HG03095 (cell line): ENCODE results near the gene EEFSEC.

Experiments used
- ATAC-seq: cut with Tn5 transposase; IDR thresholded peaks from one replicate; pipeline ENCODE4 v1.9.1; 2021; ENCODE audit warnings: moderate library complexity; ENCODE audit not compliant: unreplicated experiment

The EEFSEC gene

GRCh38 chr3:128269796-128270195 is 116.5 kb downstream of the EEFSEC start:
- no peak for ATAC-seq

GRCh38 chr3:128270559-128271492 is 117.5 kb downstream of the EEFSEC start:
- no peak for ATAC-seq

GRCh38 chr3:128271536-128272332 is 118.5 kb downstream of the EEFSEC start:
- no peak for ATAC-seq

GRCh38 chr3:128273109-128273840 is 120.0 kb downstream of the EEFSEC start:
- no peak for ATAC-seq

GRCh38 chr3:128273841-128274573 is 120.7 kb downstream of the EEFSEC start:
- no peak for ATAC-seq

- no peak for ATAC-seq
These were observed 121.6 kb downstream of the EEFSEC start for GRCh38 chr3:128274837-128275236.

GRCh38 chr3:128275316-128276145 is 122.2 kb downstream of the EEFSEC start:
- no peak for ATAC-seq

GRCh38 chr3:128276146-128276435 is 122.8 kb downstream of the EEFSEC start:
- no peak for ATAC-seq

- ATAC-seq: no peak
These were observed 123.4 kb downstream of the EEFSEC start for GRCh38 chr3:128276577-128277183.

- ATAC-seq: no peak
These were observed 124.2 kb downstream of the EEFSEC start for GRCh38 chr3:128277378-128278069.

- no peak for ATAC-seq
These were observed 124.8 kb downstream of the EEFSEC start for GRCh38 chr3:128278130-128278529.

- ATAC-seq: no peak
These were observed 125.7 kb downstream of the EEFSEC start for GRCh38 chr3:128278761-128279600.

GRCh38 chr3:128279601-128279880 is 126.3 kb downstream of the EEFSEC start:
- no peak for ATAC-seq

GRCh38 chr3:128280481-128281052 is 127.3 kb downstream of the EEFSEC start:
- no peak for ATAC-seq

GRCh38 chr3:128281056-128281455 is 127.8 kb downstream of the EEFSEC start:
- ATAC-seq: no peak

- ATAC-seq: no peak
These were observed 128.4 kb downstream of the EEFSEC start for GRCh38 chr3:128281461-128282367.
